GM12878 (cell line): ENCODE results near the gene FBXL17. TPM values are rescaled to one million over a fixed set of nuclear protein-coding genes. Genes with fewer than 3 reads are reported as not detected.

Experiments
- ATAC-seq: fragments of 200-7000 bp; cut with Tn5 transposase; 3 replicates; pipeline ENCODE4 v1.9.1; 2020; ENCODE audit warnings: mild to moderate bottlenecking, moderate library complexity
- BruUV-seq: library from RNA; stranded (reverse); fragments of 400-500 nt; replicated peaks from 2 replicates; lab custom pipeline; 2021; lab: Mats Ljungman, UMichigan
- CTCF ChIA-PET: fragments of 300-600 bp; sonication (Branson Sonifier 250); formaldehyde crosslinking; extraction: SDS; loops from one replicate; lab custom pipeline; 2021; ENCODE audit warnings: inconsistent platforms; lab: Yijun Ruan, JAX
- POLR2A ChIA-PET: fragments of 350-600 bp; formaldehyde crosslinking; extraction: SDS; loops from one replicate; lab custom pipeline; 2021; ENCODE audit warnings: inconsistent platforms; lab: Charles Lee
- RAD21 ChIA-PET: fragments of 300-600 bp; sonication (Branson Sonifier 250); formaldehyde crosslinking; loops from one replicate; lab custom pipeline; 2023; ENCODE audit warnings: antibody characterized with exemption; ENCODE audit not compliant: unreplicated experiment; lab: Charles Lee
- SMC1A ChIA-PET: fragments of 300-600 bp; sonication (Branson Sonifier 250); formaldehyde crosslinking; loops from one replicate; lab custom pipeline; 2023; ENCODE audit not compliant: unreplicated experiment, uncharacterized antibody; lab: Charles Lee
- DNase-seq: peaks from one replicate; pipeline ENCODE4 v3.0.0-alpha.2; 2011; ENCODE audit warnings: low read depth, low spot score
- FAIRE-seq: peaks from 3 replicates; lab custom pipeline; 2011; peaks lifted over from hg19 to GRCh38; lab: Jason Lieb, UNC
- H2AFZ ChIP-seq: 2 replicates; pipeline ENCODE4 v1.6.0; 2011; ENCODE audit warnings: low read depth, low read length, control low read depth; ENCODE audit not compliant: control insufficient read depth
- H3K27ac ChIP-seq: 2 replicates; pipeline ENCODE4 v1.5.1; 2011; ENCODE audit warnings: control low read depth; ENCODE audit not compliant: control insufficient read depth, insufficient read depth
- H3K27me3 ChIP-seq, 2 experiments: replicated peaks in 1 of 2; 2 replicates each; pipeline versions ENCODE4 v1.6.0 to v1.6.1; 2011; ENCODE audit warnings: low read length in 1 of 2; ENCODE audit not compliant: control insufficient read depth in 2 of 2, insufficient read depth in 2 of 2
- H3K36me3 ChIP-seq, 2 experiments: 2 replicates each; pipeline ENCODE4 v1.5.1; 2011; ENCODE audit warnings: low read length in 1 of 2; ENCODE audit not compliant: control insufficient read depth in 2 of 2, insufficient read depth in 2 of 2
- H3K4me1 ChIP-seq: 2 replicates; pipeline ENCODE4 v1.6.1; 2011; ENCODE audit warnings: mild to moderate bottlenecking, low read length, moderate library complexity, mixed read lengths; ENCODE audit not compliant: control insufficient read depth, insufficient read depth
- H3K4me2 ChIP-seq: 2 replicates; pipeline ENCODE4 v1.6.0; 2011; ENCODE audit warnings: control low read depth; ENCODE audit not compliant: control insufficient read depth, insufficient read depth
- H3K4me3 ChIP-seq: fragments of 200-600 bp; sonication (generic); 2 replicates; pipeline ENCODE4 v1.5.1; 2016
- H3K79me2 ChIP-seq: 2 replicates; pipeline ENCODE4 v1.6.0; 2011; ENCODE audit warnings: low read length; ENCODE audit not compliant: control insufficient read depth, insufficient read depth
- H3K9ac ChIP-seq: 2 replicates; pipeline ENCODE4 v1.8.0; 2011; ENCODE audit warnings: low read length, control low read depth, mixed read lengths; ENCODE audit not compliant: control insufficient read depth, insufficient read depth
- H3K9me3 ChIP-seq: replicated peaks from 3 replicates; pipeline ENCODE4 v1.5.1; 2011; ENCODE audit warnings: mild to moderate bottlenecking, low read length; ENCODE audit not compliant: control insufficient read depth, insufficient read depth
- H4K20me1 ChIP-seq: 2 replicates; pipeline ENCODE4 v1.6.0; 2011; ENCODE audit not compliant: control insufficient read depth, insufficient read depth
- DPF2 ChIP-seq: fragments of 450-650 bp; IDR thresholded peaks from 2 replicates; pipeline ENCODE4 v1.6.1; 2017; ENCODE audit warnings: mild to moderate bottlenecking
- FOXK2 ChIP-seq: fragments of 450-650 bp; IDR thresholded peaks from 2 replicates; pipeline ENCODE4 v1.6.1; 2017; ENCODE audit warnings: mild to moderate bottlenecking, moderate library complexity
- HCFC1 ChIP-seq: fragments of 150-350 bp; IDR thresholded peaks from 2 replicates; pipeline ENCODE4 v1.6.1; 2014; ENCODE audit warnings: low read length
- HDGF ChIP-seq: fragments of 450-650 bp; IDR thresholded peaks from 2 replicates; pipeline ENCODE4 v1.6.1; 2016; ENCODE audit warnings: antibody characterized with exemption
- IKZF2 ChIP-seq, 2 experiments: fragments of 450-650 bp; IDR thresholded peaks; 2 replicates each; pipeline ENCODE4 v1.6.1; 2017; ENCODE audit warnings: mild to moderate bottlenecking in 2 of 2, moderate library complexity in 2 of 2
- JUNB ChIP-seq: IDR thresholded peaks from 2 replicates; pipeline ENCODE4 v1.6.1; 2016; ENCODE audit warnings: antibody characterized with exemption, mild to moderate bottlenecking
- MTA3 ChIP-seq: IDR thresholded peaks from 2 replicates; pipeline ENCODE4 v1.6.1; 2012; ENCODE audit warnings: low read length, inconsistent platforms, borderline replicate concordance
- MXI1 ChIP-seq: fragments of 150-350 bp; IDR thresholded peaks from 2 replicates; pipeline ENCODE4 v1.6.1; 2011; ENCODE audit warnings: low read depth, mild to moderate bottlenecking, inconsistent platforms, low read length, improper control_type of control experiment
- NFYA ChIP-seq: IDR thresholded peaks from 2 replicates; pipeline ENCODE4 v1.6.1; 2011; ENCODE audit warnings: low read depth, mild to moderate bottlenecking, low read length, improper control_type of control experiment, borderline replicate concordance
- POLR2AphosphoS5 ChIP-seq: IDR thresholded peaks from 2 replicates; pipeline ENCODE4 v1.6.1; 2011; ENCODE audit warnings: mild to moderate bottlenecking, low read length, inconsistent platforms
- RELA ChIP-seq: fragments of 450-650 bp; IDR thresholded peaks from 2 replicates; pipeline ENCODE4 v1.8.0; 2014; ENCODE audit warnings: borderline replicate concordance; ENCODE audit not compliant: partially characterized antibody
- SMARCA5 ChIP-seq: fragments of 450-650 bp; IDR thresholded peaks from 2 replicates; pipeline ENCODE4 v1.6.1; 2017; ENCODE audit warnings: mild to moderate bottlenecking
- STAT3 ChIP-seq: IDR thresholded peaks from 2 replicates; pipeline ENCODE4 v1.6.1; 2011; ENCODE audit warnings: low read depth, low read length, improper control_type of control experiment
- SUZ12 ChIP-seq: fragments of 200-600 bp; sonication (generic); IDR thresholded peaks from one replicate; pipeline ENCODE4 v1.6.1; 2018; ENCODE audit warnings: antibody characterized with exemption, mild to moderate bottlenecking; ENCODE audit not compliant: unreplicated experiment
- TARDBP ChIP-seq: IDR thresholded peaks from 2 replicates; pipeline ENCODE4 v1.6.1; 2016; ENCODE audit warnings: borderline replicate concordance
- TBL1XR1 ChIP-seq: IDR thresholded peaks from 2 replicates; pipeline ENCODE4 v1.6.1; 2012; ENCODE audit warnings: low read depth, low read length, improper control_type of control experiment
- WGBS: methylation state at CpG from one replicate; pipeline ENCODE4 v1.1.6; 2016; ENCODE audit warnings: low lambda C conversion rate; ENCODE audit not compliant: insufficient replicate concordance, insufficient coverage; ENCODE audit errors: missing lambda C conversion rate; 5-methylcytosine and 5-hydroxymethylcytosine counted together
- in situ Hi-C: fragments of 300-500 bp; cut with MboI; formaldehyde crosslinking; loops from 9 replicates; pipeline ENCODE4 v1.14.3; 2018; ENCODE audit warnings: mixed read lengths
- intact Hi-C: fragments of 100-400 bp; cut with micrococcal nuclease; formaldehyde crosslinking; loops from one replicate; pipeline ENCODE4 v1.14.2; 2022; ENCODE audit not compliant: unreplicated experiment
- polyA plus RNA-seq, 11 experiments: library from polyadenylated mRNA; depleted of rRNA in 4 of 11; unstranded in 6 of 11; stranded (reverse) in 5 of 11; fragments of >200 nt; fragmentation: Nextera tagmentation in 4 of 11; fragmentation: Illumina TruSeq in 1 of 11; extraction: Ambion mirVana in 4 of 11; extraction: Trizol in 1 of 11; gene quantifications; 1 replicate in 1 of 11; 2 replicates in 10 of 11; pipeline versions ENCODE4 v1.2.1 to v1.2.3, GENCODE V29; 2011 to 2016; ENCODE audit warnings: inconsistent platforms in 2 of 11, missing spikeins in 2 of 11, low read depth in 1 of 11
- total RNA-seq, 4 experiments: library from RNA; depleted of rRNA in 3 of 4; stranded (reverse); fragments of >200 nt in 3 of 4; fragmentation: Illumina TruSeq in 1 of 4; extraction: Trizol in 1 of 4; gene quantifications; 2 replicates each; pipeline versions ENCODE4 v1.2.1 to v1.2.3, GENCODE V29; 2013 to 2021
- TF ChIP-seq, protein P1 (sequence below): fragments of 450-650 bp; IDR thresholded peaks from 2 replicates; pipeline ENCODE4 v1.6.1; 2017; ENCODE audit warnings: mild to moderate bottlenecking, moderate library complexity

The FBXL17 gene
- total and polyA plus RNA-seq, 10 of the 15 experiments (the other 5 are each of a cell fraction or from before 2014, with no cell fraction given) = 0.88 to 9.0 (median 4.4) TPM

DNA sequence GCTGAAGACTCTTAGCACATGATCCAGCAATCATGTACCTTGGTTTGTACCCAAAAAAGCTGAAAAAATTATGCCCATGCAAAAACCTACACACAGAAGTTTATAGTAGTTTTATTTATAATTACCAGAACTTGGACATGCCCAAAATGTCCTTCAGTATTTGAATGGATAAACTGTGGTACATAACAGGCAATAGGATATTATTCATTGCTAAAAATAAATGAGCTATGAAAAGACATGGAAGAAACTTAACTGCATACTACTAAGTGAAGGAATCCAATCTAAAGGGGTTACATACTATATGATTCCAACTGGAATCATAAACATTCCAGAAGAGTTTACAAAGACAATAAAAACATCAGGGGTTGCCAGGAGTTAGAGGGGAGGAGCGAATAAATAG is 25.6 kb downstream of the FBXL17 start:
- RAD21 ChIA-PET = interaction anchor here (1.0 kb wide), 1 partner anchor 11 kb away, joined by 4 read pairs; no protein-coding TSS in a partner anchor
- no peaks in the 10 kb centered on the region for H3K36me3 ChIP-seq
- intact Hi-C loops = no loop called here
- no peaks in the 10 kb centered on the region for H3K79me2 ChIP-seq
- CTCF ChIA-PET = interaction anchor here (0.6 to 1.5 kb wide), 4 partner anchors 9 to 309 kb away, joined by 3 to 5 read pairs (median 3); no protein-coding TSS in a partner anchor
- H3K9me3 ChIP-seq = no peaks in the 10 kb centered on the region
- H2AFZ ChIP-seq = no peak overlapping the region
- no peaks in the 10 kb centered on the region for H3K27me3 ChIP-seq
- WGBS = 52% methylated on average over 1 of the region's 1 CpG
- no peak for FAIRE-seq
- no peak for ATAC-seq
- DNase-seq = no peak
- SMC1A ChIA-PET = no interaction called here
- in situ Hi-C loops = no loop called here
- no peaks in the 10 kb centered on the region for H4K20me1 ChIP-seq
- TF ChIP-seq, protein P1, sequence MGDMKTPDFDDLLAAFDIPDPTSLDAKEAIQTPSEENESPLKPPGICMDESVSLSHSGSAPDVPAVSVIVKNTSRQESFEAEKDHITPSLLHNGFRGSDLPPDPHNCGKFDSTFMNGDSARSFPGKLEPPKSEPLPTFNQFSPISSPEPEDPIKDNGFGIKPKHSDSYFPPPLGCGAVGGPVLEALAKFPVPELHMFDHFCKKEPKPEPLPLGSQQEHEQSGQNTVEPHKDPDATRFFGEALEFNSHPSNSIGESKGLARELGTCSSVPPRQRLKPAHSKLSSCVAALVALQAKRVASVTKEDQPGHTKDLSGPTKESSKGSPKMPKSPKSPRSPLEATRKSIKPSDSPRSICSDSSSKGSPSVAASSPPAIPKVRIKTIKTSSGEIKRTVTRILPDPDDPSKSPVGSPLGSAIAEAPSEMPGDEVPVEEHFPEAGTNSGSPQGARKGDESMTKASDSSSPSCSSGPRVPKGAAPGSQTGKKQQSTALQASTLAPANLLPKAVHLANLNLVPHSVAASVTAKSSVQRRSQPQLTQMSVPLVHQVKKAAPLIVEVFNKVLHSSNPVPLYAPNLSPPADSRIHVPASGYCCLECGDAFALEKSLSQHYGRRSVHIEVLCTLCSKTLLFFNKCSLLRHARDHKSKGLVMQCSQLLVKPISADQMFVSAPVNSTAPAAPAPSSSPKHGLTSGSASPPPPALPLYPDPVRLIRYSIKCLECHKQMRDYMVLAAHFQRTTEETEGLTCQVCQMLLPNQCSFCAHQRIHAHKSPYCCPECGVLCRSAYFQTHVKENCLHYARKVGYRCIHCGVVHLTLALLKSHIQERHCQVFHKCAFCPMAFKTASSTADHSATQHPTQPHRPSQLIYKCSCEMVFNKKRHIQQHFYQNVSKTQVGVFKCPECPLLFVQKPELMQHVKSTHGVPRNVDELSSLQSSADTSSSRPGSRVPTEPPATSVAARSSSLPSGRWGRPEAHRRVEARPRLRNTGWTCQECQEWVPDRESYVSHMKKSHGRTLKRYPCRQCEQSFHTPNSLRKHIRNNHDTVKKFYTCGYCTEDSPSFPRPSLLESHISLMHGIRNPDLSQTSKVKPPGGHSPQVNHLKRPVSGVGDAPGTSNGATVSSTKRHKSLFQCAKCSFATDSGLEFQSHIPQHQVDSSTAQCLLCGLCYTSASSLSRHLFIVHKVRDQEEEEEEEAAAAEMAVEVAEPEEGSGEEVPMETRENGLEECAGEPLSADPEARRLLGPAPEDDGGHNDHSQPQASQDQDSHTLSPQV = no peak
- TF ChIP-seq STAT3 (no peak), IKZF2 (IDR thresholded peaks at IDR 0.05) (no peak), TBL1XR1 (no peak), RELA (no peak), JUNB (no peak), DPF2 (no peak), POLR2AphosphoS5 (no peak), TARDBP (no peak), NFYA (no peak), MXI1 (no peak), SMARCA5 (no peak), HCFC1 (no peak), SUZ12 (no peak), MTA3 (no peak), FOXK2 (no peak), HDGF (no peak)
- POLR2A ChIA-PET = no interaction called here
- no peak overlapping the region for H3K9ac ChIP-seq
- no peak overlapping the region for H3K27ac ChIP-seq
- no peaks in the 10 kb centered on the region for H3K4me1 ChIP-seq
- H3K4me3 ChIP-seq = no peak overlapping the region
- no peak overlapping the region for H3K4me2 ChIP-seq
- BruUV-seq = no TSS peak
